Osteocyte (in vitro differentiated cells): ENCODE results near the gene SMARCA5. TPM values are rescaled to one million over a fixed set of nuclear protein-coding genes. Genes with fewer than 3 reads are reported as not detected.

Experiments
- DNase-seq: peaks from one replicate; pipeline ENCODE4 v3.0.0; 2021; ENCODE audit warnings: mixed read lengths; ENCODE audit not compliant: unreplicated experiment; ENCODE audit errors: extremely low spot score
- H3K27ac Mint-ChIP-seq: one replicate; pipeline ENCODE4 v1.8.0; 2021; ENCODE audit warnings: mild to moderate bottlenecking, mixed read lengths; ENCODE audit not compliant: unreplicated experiment
- H3K27me3 Mint-ChIP-seq: one replicate; pipeline ENCODE4 v1.8.0; 2021; ENCODE audit warnings: mixed read lengths; ENCODE audit not compliant: unreplicated experiment
- H3K36me3 Mint-ChIP-seq: one replicate; pipeline ENCODE4 v1.8.0; 2021; ENCODE audit warnings: mixed read lengths; ENCODE audit not compliant: unreplicated experiment
- H3K4me1 Mint-ChIP-seq: one replicate; pipeline ENCODE4 v1.8.0; 2021; ENCODE audit warnings: mixed read lengths; ENCODE audit not compliant: unreplicated experiment
- H3K4me3 Mint-ChIP-seq: one replicate; pipeline ENCODE4 v1.8.0; 2021; ENCODE audit warnings: mild to moderate bottlenecking, moderate library complexity, mixed read lengths; ENCODE audit not compliant: unreplicated experiment
- H3K9me3 Mint-ChIP-seq: one replicate; pipeline ENCODE4 v1.8.0; 2021; ENCODE audit warnings: mixed read lengths; ENCODE audit not compliant: unreplicated experiment
- total RNA-seq: library from RNA; stranded (reverse); gene quantifications from 2 replicates; pipeline ENCODE4 v1.2.1, GENCODE V29; 2021
- TF ChIP-seq, protein P1 (sequence below): fragments of 200-600 bp; sonication (generic); IDR thresholded peaks from 2 replicates; pipeline ENCODE4 v1.5.0; 2021; ENCODE audit warnings: antibody characterized with exemption, mild to moderate bottlenecking, moderate library complexity

The SMARCA5 gene
- total RNA-seq, 1 donor from 2014 or later, result 51.1 TPM

DNA sequence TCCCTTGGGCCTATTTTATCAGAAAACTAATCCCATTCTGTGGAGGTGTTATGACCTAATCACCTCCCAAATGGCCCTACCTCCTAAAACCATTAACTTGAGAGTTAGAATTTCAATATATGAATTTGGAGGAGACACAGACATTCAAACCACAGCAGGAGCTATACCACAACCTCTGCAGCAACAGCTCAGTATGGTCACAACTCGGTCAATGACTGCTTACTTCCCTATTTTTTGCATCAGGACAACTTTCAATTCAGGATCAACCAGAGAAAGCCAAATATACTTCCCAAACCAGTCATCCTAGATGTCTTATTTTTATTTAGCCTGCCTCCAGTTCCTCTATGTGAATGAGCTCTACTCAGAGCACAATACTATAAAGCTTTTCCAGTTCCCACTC is 11.3 kb upstream of the SMARCA5 start:
- no peak overlapping the region for H3K4me3 Mint-ChIP-seq
- H3K9me3 Mint-ChIP-seq, result no peaks in the 10 kb centered on the region
- peaks cover 29% of the 10 kb centered on the region for H3K27me3 Mint-ChIP-seq
- H3K36me3 Mint-ChIP-seq, result no peaks in the 10 kb centered on the region
- no peaks in the 10 kb centered on the region for H3K4me1 Mint-ChIP-seq
- H3K27ac Mint-ChIP-seq, result no peak overlapping the region
- TF ChIP-seq, protein P1, sequence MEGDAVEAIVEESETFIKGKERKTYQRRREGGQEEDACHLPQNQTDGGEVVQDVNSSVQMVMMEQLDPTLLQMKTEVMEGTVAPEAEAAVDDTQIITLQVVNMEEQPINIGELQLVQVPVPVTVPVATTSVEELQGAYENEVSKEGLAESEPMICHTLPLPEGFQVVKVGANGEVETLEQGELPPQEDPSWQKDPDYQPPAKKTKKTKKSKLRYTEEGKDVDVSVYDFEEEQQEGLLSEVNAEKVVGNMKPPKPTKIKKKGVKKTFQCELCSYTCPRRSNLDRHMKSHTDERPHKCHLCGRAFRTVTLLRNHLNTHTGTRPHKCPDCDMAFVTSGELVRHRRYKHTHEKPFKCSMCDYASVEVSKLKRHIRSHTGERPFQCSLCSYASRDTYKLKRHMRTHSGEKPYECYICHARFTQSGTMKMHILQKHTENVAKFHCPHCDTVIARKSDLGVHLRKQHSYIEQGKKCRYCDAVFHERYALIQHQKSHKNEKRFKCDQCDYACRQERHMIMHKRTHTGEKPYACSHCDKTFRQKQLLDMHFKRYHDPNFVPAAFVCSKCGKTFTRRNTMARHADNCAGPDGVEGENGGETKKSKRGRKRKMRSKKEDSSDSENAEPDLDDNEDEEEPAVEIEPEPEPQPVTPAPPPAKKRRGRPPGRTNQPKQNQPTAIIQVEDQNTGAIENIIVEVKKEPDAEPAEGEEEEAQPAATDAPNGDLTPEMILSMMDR, result no peak
- no peak for DNase-seq

DNA sequence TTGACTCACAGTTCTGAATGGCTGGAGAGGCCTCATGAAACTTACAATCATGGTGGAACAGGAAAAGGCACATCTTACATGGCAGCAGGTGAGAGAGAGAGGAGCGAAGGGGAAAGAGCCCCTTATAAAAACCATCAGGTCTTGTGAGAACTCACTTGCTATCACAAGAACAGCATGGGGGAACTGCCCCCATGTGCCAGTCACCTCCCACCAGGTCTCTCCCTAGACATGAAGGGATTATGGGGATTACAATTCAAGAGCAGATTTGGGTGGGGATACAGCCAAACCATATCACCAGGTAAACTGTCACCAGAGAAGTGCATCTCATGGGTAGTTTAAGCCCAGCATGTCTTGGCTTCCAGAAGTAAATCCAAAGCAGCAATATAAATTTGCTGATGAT is 7.5 kb upstream of the SMARCA5 start:
- Mint-ChIP-seq H3K9me3 (peaks cover 4% of the 10 kb centered on the region), H3K36me3 (no peaks in the 10 kb centered on the region), H3K27me3 (peaks cover 50% of the 10 kb centered on the region), H3K4me1 (no peaks in the 10 kb centered on the region), H3K27ac (no peak overlapping the region), H3K4me3 (no peak overlapping the region)
- TF ChIP-seq, protein P1, result no peak
- no peak for DNase-seq

DNA sequence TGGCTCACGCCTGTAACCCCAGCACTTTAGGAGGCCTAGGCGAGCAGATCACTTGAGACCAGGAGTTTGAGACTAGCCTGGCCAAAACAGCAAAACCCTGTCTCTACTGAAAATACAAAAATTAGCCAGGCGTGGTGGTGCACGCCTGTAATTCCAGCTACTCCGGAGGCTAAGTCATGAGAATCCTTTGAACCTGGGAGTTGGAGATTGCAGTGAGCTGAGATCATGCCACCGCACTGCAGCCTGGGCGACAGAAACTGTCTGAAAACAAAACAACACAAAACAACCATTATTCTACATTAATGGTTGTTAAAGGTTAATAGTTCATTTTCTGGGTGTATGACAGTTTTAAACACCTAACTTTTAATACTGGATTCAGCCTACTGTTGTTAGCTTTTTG is 1.6 kb upstream of the SMARCA5 start:
- Mint-ChIP-seq H3K9me3 (peaks cover 4% of the 10 kb centered on the region), H3K27ac (no peak overlapping the region), H3K4me3 (no peak overlapping the region), H3K4me1 (peaks cover 22% of the 10 kb centered on the region), H3K27me3 (peaks cover 35% of the 10 kb centered on the region), H3K36me3 (peaks cover 7% of the 10 kb centered on the region)
- DNase-seq, result no peak
- TF ChIP-seq, protein P1, result no peak

DNA sequence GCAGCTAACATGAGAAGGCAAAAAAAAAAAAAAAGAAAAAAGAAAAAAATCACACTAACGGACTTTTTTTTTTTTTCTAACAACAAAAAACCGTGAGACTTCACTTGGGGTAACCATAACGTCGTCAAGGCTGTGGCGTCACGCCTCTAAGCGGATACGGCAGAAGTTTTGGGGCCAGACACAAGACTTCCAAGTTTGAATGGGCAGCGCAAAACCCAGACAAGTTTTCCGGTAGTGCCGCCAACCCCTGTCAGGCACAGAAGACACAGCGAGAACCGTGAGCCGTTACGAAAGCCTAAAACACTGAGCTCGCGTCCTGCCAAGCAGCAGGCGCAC is 556 bp upstream of the SMARCA5 start:
- DNase-seq, result no peak
- H3K27me3 Mint-ChIP-seq, result peaks cover 27% of the 10 kb centered on the region
- H3K4me3 Mint-ChIP-seq, result peak overlapping the region; percentile 99
- TF ChIP-seq, protein P1, result no peak
- peaks cover 25% of the 10 kb centered on the region for H3K4me1 Mint-ChIP-seq
- H3K9me3 Mint-ChIP-seq, result peaks cover 4% of the 10 kb centered on the region
- peaks cover 15% of the 10 kb centered on the region for H3K36me3 Mint-ChIP-seq
- H3K27ac Mint-ChIP-seq, result peak overlapping the region; percentile 100

DNA sequence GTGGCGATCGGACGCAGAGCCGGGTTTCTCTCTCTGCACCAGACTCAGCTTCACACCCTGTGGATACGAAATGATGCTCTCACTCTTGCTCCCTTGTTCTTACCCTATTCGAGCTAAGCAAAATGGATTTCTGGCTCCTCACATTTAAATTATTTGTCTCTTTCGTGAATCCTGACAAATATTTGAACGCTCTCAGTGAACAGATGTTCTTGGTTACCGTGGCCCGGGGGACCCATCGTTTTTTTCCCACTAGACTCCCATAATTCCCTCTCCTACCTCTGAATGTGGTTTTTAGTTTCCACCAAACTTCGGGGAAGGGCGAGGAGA is 630 bp downstream of the SMARCA5 start:
- no peaks in the 10 kb centered on the region for H3K9me3 Mint-ChIP-seq
- peaks cover 23% of the 10 kb centered on the region for H3K36me3 Mint-ChIP-seq
- peaks cover 32% of the 10 kb centered on the region for H3K4me1 Mint-ChIP-seq
- TF ChIP-seq, protein P1, result no peak
- peak overlapping the region; percentile 100 for H3K27ac Mint-ChIP-seq
- peaks cover 16% of the 10 kb centered on the region for H3K27me3 Mint-ChIP-seq
- H3K4me3 Mint-ChIP-seq, result peak overlapping the region; percentile 99
- DNase-seq, result no peak
